Testis (tissue), 2 donors: ENCODE data around the gene ABCA4.

ENCODE experiments used
- POLR2A ChIP-seq: fragments of 450-650 bp; IDR thresholded peaks from one replicate; pipeline ENCODE4 v1.6.1; 2017; ENCODE audit warnings: antibody characterized with exemption, mild to moderate bottlenecking, moderate library complexity
- TF ChIP-seq, protein P1 (sequence below), 3 experiments: fragments of 450-650 bp in 2 of 3; fragments of 200-600 bp in 1 of 3; sonication (generic) in 1 of 3; IDR thresholded peaks; one replicate each; pipeline ENCODE4 v1.5.1; 2016 to 2019; ENCODE audit warnings: antibody characterized with exemption in 3 of 3, mild to moderate bottlenecking in 2 of 3, moderate library complexity in 1 of 3

DNA sequence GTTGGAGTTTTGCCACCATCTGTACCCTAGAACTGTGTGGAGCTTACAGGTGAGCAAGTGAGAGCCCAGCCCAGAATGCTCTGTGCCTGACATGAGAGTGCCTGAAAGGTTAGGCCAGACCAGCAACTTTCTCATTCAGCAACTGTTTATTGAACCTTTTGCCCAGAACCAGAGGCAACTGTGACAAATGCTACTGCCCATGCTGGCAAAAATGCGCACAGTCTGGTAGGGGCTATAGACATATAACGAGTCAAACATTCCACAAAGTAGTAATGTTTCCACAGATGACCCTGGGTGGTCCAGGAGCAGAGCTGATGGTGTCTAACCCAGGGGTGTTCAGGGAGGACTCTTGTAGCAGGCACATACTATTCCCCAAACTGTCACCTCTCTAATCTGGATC, 155.7 kb downstream of the ABCA4 start:
- TF ChIP-seq, protein P1, sequence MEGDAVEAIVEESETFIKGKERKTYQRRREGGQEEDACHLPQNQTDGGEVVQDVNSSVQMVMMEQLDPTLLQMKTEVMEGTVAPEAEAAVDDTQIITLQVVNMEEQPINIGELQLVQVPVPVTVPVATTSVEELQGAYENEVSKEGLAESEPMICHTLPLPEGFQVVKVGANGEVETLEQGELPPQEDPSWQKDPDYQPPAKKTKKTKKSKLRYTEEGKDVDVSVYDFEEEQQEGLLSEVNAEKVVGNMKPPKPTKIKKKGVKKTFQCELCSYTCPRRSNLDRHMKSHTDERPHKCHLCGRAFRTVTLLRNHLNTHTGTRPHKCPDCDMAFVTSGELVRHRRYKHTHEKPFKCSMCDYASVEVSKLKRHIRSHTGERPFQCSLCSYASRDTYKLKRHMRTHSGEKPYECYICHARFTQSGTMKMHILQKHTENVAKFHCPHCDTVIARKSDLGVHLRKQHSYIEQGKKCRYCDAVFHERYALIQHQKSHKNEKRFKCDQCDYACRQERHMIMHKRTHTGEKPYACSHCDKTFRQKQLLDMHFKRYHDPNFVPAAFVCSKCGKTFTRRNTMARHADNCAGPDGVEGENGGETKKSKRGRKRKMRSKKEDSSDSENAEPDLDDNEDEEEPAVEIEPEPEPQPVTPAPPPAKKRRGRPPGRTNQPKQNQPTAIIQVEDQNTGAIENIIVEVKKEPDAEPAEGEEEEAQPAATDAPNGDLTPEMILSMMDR (IDR thresholded peaks at IDR 0.05): no peak
- no peak for TF ChIP-seq POLR2A
